Epithelial cell of esophagus (primary cell): Measurements from ENCODE around the gene HDAC4.

Source experiments
- DNase-seq: peaks from one replicate; pipeline ENCODE4 v3.0.0; 2010; ENCODE audit warnings: low read depth
- H3K4me3 ChIP-seq: 2 replicates; pipeline ENCODE4 v1.5.1; 2011; ENCODE audit warnings: mild to moderate bottlenecking, low read length, control low read depth
- TF ChIP-seq, protein P1 (sequence below): IDR thresholded peaks from 2 replicates; pipeline ENCODE4 v1.5.1; 2011; ENCODE audit warnings: low read depth, mild to moderate bottlenecking, low read length, control low read depth, inconsistent platforms; ENCODE audit not compliant: insufficient read depth; ENCODE audit errors: missing control alignments

The HDAC4 gene

DNA sequence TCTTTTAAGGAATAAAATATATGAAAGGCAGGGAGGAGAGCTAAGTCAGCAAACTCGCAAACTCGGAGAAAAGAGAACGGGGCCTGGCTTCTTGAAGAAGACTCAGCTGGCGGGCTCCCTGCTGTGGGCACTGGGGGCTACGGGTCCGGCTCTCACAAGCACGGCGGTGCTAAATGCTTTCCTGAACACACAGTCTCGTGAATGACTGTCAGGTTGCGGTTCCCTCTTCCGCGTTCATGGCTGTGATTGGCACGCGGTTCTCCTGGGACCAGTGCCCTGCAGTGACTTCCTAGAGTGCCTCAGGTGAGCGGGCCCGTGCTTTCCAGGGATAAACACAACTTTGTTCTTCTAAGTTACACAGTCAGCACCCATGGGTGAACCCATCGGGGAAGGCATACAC is 208.4 kb downstream of the HDAC4 start:
- DNase-seq, result no peak
- TF ChIP-seq, protein P1, sequence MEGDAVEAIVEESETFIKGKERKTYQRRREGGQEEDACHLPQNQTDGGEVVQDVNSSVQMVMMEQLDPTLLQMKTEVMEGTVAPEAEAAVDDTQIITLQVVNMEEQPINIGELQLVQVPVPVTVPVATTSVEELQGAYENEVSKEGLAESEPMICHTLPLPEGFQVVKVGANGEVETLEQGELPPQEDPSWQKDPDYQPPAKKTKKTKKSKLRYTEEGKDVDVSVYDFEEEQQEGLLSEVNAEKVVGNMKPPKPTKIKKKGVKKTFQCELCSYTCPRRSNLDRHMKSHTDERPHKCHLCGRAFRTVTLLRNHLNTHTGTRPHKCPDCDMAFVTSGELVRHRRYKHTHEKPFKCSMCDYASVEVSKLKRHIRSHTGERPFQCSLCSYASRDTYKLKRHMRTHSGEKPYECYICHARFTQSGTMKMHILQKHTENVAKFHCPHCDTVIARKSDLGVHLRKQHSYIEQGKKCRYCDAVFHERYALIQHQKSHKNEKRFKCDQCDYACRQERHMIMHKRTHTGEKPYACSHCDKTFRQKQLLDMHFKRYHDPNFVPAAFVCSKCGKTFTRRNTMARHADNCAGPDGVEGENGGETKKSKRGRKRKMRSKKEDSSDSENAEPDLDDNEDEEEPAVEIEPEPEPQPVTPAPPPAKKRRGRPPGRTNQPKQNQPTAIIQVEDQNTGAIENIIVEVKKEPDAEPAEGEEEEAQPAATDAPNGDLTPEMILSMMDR, result no peak
- H3K4me3 ChIP-seq, result no peak overlapping the region

DNA sequence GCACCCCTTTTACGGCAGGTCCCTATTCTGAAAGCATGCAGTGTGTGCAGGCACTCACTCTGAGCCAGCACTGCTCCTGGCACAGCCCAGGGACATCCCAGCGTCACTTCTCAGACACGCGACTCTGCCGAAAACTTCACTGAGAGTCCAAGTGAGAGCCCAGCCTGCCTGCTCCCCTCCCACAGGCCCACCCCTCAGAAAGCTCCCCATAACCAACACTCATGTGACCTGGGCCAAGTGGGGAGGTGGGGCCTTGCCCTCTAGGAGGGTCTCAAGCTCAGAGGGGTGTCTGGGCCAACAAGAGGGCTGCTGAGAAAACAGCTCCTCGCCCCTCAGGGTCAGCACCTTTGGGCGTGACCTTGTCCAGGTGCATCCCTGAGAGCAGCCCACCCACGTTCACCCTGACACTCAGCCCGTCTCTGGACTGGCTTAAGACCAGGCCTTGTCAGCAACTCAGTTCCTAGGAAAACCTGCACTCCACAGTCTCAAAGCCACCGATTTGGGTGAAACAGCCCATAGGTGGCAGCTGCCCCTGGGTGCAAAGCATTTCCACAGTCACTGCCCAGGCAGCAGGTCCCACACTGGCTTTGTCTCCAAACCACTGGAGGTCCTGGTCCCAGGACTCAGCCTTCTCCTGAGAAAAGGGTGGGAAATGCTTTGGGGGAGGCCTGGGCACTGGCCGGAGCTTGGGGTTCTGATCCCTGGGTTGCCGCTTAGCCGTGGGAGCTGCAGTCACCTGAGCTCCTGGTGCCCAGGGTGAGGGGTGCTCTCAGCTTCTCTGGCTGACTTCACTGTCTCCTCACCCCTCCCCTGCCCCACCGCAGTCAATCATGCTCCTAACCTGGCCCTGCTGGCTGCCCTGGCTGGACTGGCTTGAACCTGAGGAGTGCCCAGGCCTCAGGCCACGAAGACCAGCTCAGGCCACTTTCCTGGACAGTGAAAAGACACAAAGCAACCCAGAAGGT is 209.6 kb downstream of the HDAC4 start:
- DNase-seq, result no peak
- H3K4me3 ChIP-seq, result no peak overlapping the region
- TF ChIP-seq, protein P1, result no peak

DNA sequence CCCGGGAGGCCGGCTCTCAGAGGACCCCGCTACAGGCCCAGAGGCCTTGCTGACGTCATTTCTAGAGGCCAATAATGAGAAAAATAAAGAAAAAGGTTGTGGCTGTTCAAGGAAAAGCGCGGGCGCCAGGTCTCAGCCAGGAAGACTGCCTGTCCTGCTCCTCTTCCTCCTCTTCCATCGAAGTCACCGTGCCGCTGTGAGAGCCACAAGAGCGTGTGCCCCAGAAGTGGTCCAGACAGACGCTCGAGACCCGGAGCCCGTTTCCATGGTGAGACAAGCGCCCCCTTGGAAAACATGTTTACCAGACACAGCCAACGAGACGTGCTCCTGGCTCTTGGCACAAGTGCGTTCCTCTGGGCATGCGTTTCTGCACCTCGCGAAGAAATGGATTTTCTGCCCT is 210.5 kb downstream of the HDAC4 start:
- no peak overlapping the region for H3K4me3 ChIP-seq
- no peak for DNase-seq
- TF ChIP-seq, protein P1, result no peak

DNA sequence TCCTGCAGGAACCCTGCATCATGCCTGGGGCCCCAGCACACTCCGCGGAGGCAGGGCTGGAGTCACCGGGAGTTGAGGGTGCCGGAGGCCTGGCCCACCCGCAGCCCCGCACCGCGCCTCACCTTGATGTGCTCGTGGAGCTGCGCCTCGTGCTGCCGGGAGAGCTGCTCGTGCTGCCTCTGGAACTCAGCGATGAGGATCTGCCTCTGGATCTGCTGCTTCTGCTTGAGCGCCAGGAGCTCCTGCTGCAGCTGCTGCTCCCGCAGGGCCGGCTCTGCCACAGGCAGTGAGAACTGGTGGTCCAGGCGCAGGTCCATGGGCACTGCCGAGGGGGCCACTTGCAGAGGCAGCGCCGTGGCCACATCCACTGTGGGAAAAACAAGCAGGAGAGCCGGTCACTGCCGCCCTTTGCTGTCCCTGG is 211.1 kb downstream of the HDAC4 start:
- H3K4me3 ChIP-seq, result no peak overlapping the region
- DNase-seq, result no peak
- TF ChIP-seq, protein P1, result no peak

DNA sequence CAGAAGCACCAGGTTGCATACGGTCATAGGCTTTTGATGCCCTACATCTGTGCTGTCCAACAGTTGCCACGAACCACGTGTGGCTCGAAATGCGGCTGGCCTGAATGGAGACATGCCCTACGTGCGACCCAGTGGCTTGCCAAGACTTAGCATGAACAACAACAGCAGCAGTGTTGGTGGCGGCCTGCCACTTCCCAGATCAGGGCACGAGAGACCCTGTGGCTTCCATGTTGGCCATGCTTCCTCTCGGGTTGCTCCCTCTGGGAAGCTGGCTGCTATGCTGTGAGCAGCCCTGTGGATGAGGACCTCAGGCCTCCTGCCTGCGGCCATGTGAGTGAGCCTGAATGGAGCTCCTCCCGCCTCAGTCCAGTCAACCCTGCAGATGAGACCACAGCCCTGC is 212.3 kb downstream of the HDAC4 start:
- TF ChIP-seq, protein P1, result no peak
- H3K4me3 ChIP-seq, result no peak overlapping the region
- no peak for DNase-seq

DNA sequence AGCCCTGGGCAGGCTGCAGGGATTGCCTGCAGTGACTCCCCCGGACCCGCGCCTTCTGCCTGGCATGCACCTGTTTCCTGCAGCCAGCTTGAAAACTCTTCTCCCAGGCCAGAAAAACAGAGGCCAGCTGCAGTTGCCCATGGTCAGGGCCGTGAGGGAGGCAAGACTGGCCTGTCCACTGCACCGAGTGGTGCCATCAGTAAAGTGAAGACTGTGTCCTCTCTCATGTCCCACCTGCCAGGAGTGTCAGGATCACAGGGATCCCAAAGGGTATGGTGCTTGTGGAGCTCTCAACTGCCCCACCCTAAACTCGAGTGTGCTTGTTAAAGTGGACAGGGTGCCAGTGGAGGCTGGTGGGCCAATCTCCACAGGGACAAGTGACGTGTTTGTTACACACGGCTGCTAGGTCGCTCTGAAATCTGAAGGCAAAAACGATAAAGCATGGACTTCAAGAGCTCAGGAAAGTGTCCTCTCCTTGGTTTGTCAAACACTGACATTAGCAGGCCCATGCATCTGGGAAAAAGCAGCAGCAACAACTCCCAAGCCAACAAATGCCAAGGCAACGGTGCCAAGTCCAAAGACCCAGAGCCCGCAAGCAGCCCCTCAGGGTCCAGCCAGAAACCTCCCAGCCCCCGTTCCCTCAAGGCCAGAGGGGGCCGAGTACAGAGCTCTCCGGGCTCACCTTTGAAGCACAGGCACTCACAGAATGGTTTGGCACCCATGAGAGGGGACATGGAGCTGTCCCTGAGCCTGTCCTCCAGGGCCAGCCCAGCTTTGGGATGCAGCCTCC is 213.2 kb downstream of the HDAC4 start:
- no peak for DNase-seq
- H3K4me3 ChIP-seq, result no peak overlapping the region
- TF ChIP-seq, protein P1, result no peak
